ENCODE measurements around the gene C6orf136.
"Not testable (repeated sequence)": the region's sequence is repeated elsewhere in the genome, so short reads cannot be mapped to it uniquely, and the experiment has no call there.

C6orf136 gene

DNA sequence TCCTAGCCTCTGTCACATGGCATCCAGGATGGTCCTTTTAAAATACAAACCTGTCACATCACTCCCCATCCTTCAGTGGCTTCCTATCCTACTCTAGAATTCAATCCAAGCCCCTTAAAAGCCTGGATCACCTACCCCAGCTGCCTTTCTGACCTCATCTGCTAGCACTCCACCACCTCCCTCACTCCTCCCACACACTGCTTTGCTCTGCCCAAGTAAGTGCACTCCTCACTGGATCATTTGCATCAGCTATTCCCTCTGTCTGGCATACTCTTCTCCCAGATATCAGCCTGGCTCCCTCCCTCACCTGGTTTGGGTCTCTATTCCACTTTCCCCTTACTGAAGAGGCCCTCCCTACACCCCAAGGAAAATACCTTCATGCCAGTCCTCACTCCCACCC lies 10.5 kb downstream of the C6orf136 start:
- H3K4me3 ChIP-seq (ENCODE audit: low read depth, low read length): no peak overlapping the region
- no peak for DNase-seq (ENCODE audit: low read depth, low spot score)
- in situ Hi-C loops (cut with HindIII; ENCODE audit: low sequenced_read_pairs): no loop called here
- TF ChIP-seq, protein P1, sequence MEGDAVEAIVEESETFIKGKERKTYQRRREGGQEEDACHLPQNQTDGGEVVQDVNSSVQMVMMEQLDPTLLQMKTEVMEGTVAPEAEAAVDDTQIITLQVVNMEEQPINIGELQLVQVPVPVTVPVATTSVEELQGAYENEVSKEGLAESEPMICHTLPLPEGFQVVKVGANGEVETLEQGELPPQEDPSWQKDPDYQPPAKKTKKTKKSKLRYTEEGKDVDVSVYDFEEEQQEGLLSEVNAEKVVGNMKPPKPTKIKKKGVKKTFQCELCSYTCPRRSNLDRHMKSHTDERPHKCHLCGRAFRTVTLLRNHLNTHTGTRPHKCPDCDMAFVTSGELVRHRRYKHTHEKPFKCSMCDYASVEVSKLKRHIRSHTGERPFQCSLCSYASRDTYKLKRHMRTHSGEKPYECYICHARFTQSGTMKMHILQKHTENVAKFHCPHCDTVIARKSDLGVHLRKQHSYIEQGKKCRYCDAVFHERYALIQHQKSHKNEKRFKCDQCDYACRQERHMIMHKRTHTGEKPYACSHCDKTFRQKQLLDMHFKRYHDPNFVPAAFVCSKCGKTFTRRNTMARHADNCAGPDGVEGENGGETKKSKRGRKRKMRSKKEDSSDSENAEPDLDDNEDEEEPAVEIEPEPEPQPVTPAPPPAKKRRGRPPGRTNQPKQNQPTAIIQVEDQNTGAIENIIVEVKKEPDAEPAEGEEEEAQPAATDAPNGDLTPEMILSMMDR (IDR thresholded peaks at IDR 0.05; ENCODE audit: low read depth, low read length): no peak

DNA sequence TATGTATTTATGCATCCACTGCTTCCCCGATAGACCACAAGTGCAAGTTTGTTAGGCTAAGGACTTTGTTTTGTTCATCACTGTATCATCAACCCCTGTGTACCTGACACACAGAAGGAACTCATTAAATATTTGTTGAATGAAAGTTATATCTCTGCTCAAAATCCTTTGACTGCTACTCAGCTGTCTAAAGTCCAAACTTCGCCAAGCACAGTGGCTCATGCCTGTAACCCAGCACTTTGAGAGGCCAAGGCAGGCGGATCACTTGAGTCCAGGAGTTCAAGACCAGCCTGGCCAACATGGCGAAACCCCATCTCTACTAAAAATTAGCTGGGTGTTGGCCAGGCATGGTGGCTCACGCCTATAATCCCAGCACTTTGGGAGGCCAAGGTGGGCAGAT lies 11.0 kb downstream of the C6orf136 start:
- H3K4me3 ChIP-seq (ENCODE audit: low read depth, low read length); in situ Hi-C loops (cut with HindIII; ENCODE audit: low sequenced_read_pairs); DNase-seq (ENCODE audit: low read depth, low spot score): not testable (repeated sequence)

DNA sequence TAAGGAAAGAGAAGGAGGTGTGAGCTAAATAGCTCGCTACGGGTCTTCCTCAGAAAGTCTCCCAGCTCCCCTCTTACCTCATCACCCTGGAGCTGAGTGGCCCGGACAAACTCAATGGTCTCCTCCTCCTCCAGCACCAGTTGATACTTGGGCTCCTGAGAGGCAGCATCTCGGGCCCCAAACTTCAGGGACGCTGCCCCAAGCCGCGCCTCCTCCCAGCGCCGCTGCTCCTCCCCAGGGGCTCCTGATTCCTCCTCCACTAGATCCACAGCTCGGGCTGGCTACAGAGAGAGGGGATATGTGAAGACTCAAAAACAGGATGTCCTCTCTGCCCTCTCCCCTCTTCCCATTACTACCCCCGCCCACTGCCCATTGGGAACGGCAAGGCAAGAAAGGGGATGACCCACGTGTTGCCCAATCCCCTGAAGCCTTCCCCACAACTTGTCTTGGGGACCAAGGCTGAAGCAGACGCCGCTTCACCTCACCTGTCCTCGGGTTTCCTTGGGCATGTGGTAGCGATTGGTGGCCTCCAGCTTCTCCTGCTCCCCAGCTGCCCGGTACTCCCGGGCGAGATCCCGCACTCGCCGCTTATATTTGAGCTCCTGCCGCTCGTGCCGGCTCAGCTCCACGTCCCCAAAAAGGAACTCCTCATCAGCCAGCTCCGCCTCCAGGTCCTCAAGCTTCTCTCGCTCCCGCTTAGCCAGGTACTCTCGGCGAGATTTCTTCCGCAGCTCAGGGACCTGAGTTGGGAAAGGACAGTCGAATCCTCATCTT lies 18.2 kb downstream of the C6orf136 start:
- TF ChIP-seq, protein P1 (IDR thresholded peaks at IDR 0.05; ENCODE audit: low read depth, low read length): no peak
- H3K4me3 ChIP-seq (ENCODE audit: low read depth, low read length): no peak overlapping the region
- in situ Hi-C loops (cut with HindIII; ENCODE audit: low sequenced_read_pairs): no loop called here
- no peak for DNase-seq (ENCODE audit: low read depth, low spot score)

GRCh38 chr6:30666300-30666699 lies 19.4 kb downstream of the C6orf136 start:
- DNase-seq (ENCODE audit: low read depth, low spot score); H3K4me3 ChIP-seq (ENCODE audit: low read depth, low read length); in situ Hi-C loops (cut with HindIII; ENCODE audit: low sequenced_read_pairs): not testable (repeated sequence)

DNA sequence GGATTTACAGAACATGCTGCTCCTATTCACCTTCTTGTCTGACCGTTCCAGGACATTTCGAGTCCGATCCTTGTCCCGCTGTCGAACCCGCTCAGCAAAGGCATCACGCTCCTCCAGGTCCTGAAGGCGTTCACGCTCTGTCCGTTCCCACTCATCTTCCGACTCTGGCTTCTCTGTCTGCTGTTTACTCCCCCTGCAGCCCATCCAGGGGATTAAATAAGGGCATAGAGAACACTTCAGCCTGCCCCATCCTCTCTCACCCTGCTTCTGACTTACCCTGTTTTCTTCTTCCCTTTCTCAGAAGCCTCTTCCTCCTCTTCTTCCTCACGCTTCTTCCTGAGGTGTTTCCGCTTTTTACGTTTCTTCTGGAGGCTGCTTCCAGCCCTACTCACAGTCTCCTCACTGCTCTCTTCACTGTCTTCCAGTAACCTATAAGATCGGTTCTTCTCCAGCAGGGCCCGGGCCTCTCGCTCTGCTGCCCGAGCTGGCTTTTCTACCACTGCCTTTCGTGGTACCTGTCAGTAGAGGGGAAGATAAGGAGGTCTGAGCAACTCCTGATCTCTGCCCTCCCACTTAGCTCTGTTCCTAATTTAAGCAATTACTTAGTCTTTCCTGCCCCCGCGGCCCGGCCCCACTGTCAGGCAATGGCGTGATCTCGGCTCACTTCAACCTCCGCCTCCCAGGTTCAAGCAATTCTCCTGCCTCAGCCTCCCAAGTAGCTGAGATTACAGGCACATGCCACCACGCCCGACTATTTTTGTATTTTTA lies 24.0 kb downstream of the C6orf136 start:
- TF ChIP-seq, protein P1 (IDR thresholded peaks at IDR 0.05; ENCODE audit: low read depth, low read length): peak; percentile 22
- in situ Hi-C loops (cut with HindIII; ENCODE audit: low sequenced_read_pairs): no loop called here
- H3K4me3 ChIP-seq (ENCODE audit: low read depth, low read length): no peak overlapping the region
- DNase-seq (ENCODE audit: low read depth, low spot score): no peak

DNA sequence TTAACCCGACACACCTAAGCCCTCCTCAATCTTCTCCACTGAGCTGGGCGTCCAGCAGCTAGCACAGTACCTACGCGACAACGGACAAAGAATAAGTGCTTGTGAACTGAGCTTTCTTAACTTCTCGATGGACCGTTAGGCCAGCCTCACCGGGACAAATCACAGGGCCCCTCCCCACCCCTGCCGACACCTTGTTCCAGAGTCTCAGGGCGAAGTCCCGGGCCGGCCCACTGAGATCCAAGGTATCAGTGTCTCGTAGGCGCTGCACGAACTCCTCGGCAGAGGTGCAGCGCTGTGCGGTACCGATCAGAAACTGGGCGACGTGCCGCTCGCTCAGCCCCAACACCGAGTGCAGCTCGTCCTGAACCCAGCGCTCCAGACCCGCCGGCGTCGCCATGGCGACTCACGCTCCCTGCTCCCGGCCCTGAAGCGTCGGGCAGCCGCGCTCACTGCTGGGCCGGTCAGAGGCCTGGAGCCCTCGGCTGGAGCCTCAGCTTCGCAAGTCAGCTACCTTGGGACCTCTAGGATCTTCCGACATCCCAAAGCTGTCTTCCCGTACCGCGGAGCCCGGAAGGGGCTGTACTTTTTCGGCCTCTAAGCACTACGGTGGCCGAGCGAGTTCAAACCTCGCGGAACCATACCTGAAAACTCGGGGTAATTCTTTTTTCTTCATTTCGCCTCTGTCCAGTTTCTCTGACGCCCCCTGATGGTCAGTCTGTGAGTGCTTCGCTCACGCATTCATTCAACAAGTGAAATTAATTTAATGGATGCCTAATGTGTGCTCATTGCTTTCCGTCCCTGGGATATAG lies 25.7 kb downstream of the C6orf136 start, which contains the start of gene DHX16:
Gene DHX16 (minus strand): TSS at position 562 of the 809 bp plus-strand sequence. CDS start 165 bp downstream, at position 397.
- H3K4me3 ChIP-seq (ENCODE audit: low read depth, low read length): peak within 1 kb of the TSS; percentile 94
- DNase-seq (ENCODE audit: low read depth, low spot score): peak; percentile 98
- TF ChIP-seq, protein P1 (IDR thresholded peaks at IDR 0.05; ENCODE audit: low read depth, low read length): peak; percentile 90
- in situ Hi-C loops (cut with HindIII; ENCODE audit: low sequenced_read_pairs): no loop called here

- TF ChIP-seq, protein P1 (IDR thresholded peaks at IDR 0.05; ENCODE audit: low read depth, low read length): no peak
- H3K4me3 ChIP-seq (ENCODE audit: low read depth, low read length): no peak overlapping the region
- in situ Hi-C loops (cut with HindIII; ENCODE audit: low sequenced_read_pairs): no loop called here
- no peak for DNase-seq (ENCODE audit: low read depth, low spot score)
Measured at GRCh38 chr6:30676660-30677285, 29.8 kb downstream of the C6orf136 start.

Data from astrocyte of the spinal cord (primary cell).